Liver (tissue), 9 donors: ENCODE measurements around the gene UQCRFS1. TPM values are rescaled to one million over a fixed set of nuclear protein-coding genes. Genes with fewer than 3 reads are reported as not detected.

Source experiments
- DNase-seq: peaks from one replicate; pipeline ENCODE4 v3.0.0-alpha.2; 2017; ENCODE audit warnings: low spot score
- H3K27ac ChIP-seq, 2 donors: one replicate each; pipeline ENCODE4 v1.7.0; 2013; ENCODE audit warnings: inconsistent platforms in 2 of 2, low read length in 2 of 2, control low read depth in 1 of 2, low read depth in 1 of 2, mild to moderate bottlenecking in 1 of 2
- H3K27me3 ChIP-seq, 4 donors: one replicate each; pipeline versions ENCODE4 v1.6.1 to v1.7.0; 2013; ENCODE audit warnings: low read length in 3 of 4, inconsistent platforms in 1 of 4, mild to moderate bottlenecking in 1 of 4, moderate library complexity in 1 of 4; ENCODE audit not compliant: control insufficient read depth in 4 of 4, insufficient read depth in 4 of 4
- H3K36me3 ChIP-seq, 4 donors: one replicate each; pipeline versions ENCODE4 v1.6.1 to v1.7.0; 2013; ENCODE audit warnings: low read length in 3 of 4, mild to moderate bottlenecking in 3 of 4, low read depth in 1 of 4, moderate library complexity in 1 of 4; ENCODE audit not compliant: control insufficient read depth in 4 of 4, insufficient read depth in 3 of 4
- H3K4me1 ChIP-seq, 4 donors: one replicate each; pipeline versions ENCODE4 v1.6.1 to v1.7.0; 2013; ENCODE audit warnings: low read length in 3 of 4, mild to moderate bottlenecking in 3 of 4, moderate library complexity in 1 of 4; ENCODE audit not compliant: control insufficient read depth in 4 of 4, insufficient read depth in 4 of 4
- H3K4me3 ChIP-seq, 3 donors: one replicate each; pipeline versions ENCODE4 v1.6.1 to v1.7.0; 2013; ENCODE audit warnings: low read length in 3 of 3, control low read depth in 1 of 3, low read depth in 1 of 3, mild to moderate bottlenecking in 1 of 3
- H3K9ac ChIP-seq, 2 donors: one replicate each; pipeline ENCODE4 v1.7.0; 2013; ENCODE audit warnings: low read length in 2 of 2, mild to moderate bottlenecking in 2 of 2, moderate library complexity in 2 of 2, control low read depth in 1 of 2, low read depth in 1 of 2
- H3K9me3 ChIP-seq, 4 donors: one replicate each; pipeline versions ENCODE4 v1.6.1 to v1.7.0; 2013; ENCODE audit warnings: low read length in 3 of 4; ENCODE audit not compliant: control insufficient read depth in 4 of 4
- ATF3 ChIP-seq: IDR thresholded peaks from 2 replicates; pipeline ENCODE4 v1.6.1; 2016; ENCODE audit warnings: antibody characterized with exemption
- CTCF ChIP-seq: fragments of 150-350 bp; IDR thresholded peaks from 2 replicates; pipeline ENCODE4 v1.5.1; 2017; ENCODE audit warnings: improper control_type of control experiment, low read depth, low read length; ENCODE audit not compliant: missing input control
- EGR1 ChIP-seq, 2 donors: IDR thresholded peaks; 2 replicates each; pipeline ENCODE4 v1.6.1; 2016 to 2018; ENCODE audit warnings: antibody characterized with exemption in 2 of 2, low read depth in 2 of 2
- FOXA1 ChIP-seq: IDR thresholded peaks from 2 replicates; pipeline ENCODE4 v1.6.1; 2016; ENCODE audit warnings: antibody characterized with exemption
- FOXA2 ChIP-seq: IDR thresholded peaks from 2 replicates; pipeline ENCODE4 v1.6.1; 2016; ENCODE audit warnings: antibody characterized with exemption
- GABPA ChIP-seq, 2 donors: IDR thresholded peaks in 1 of 2; conservative IDR thresholded peaks in 1 of 2; 2 replicates each; pipeline ENCODE4 v1.6.1; 2016; ENCODE audit warnings: antibody characterized with exemption in 2 of 2, mild to moderate bottlenecking in 1 of 2, moderate library complexity in 1 of 2
- HNF4A ChIP-seq, 2 donors: conservative IDR thresholded peaks; 2 replicates each; pipeline ENCODE4 v1.6.1; 2016; ENCODE audit warnings: antibody characterized with exemption in 2 of 2, mild to moderate bottlenecking in 2 of 2
- HNF4G ChIP-seq: IDR thresholded peaks from 2 replicates; pipeline ENCODE4 v1.6.1; 2016; ENCODE audit warnings: antibody characterized with exemption
- JUND ChIP-seq, 2 donors: IDR thresholded peaks; 2 replicates each; pipeline ENCODE4 v1.6.1; 2016; ENCODE audit warnings: antibody characterized with exemption in 2 of 2
- MAX ChIP-seq: IDR thresholded peaks from 2 replicates; pipeline ENCODE4 v1.6.1; 2016; ENCODE audit warnings: antibody characterized with exemption
- NR2F2 ChIP-seq: IDR thresholded peaks from 2 replicates; pipeline ENCODE4 v1.6.1; 2016; ENCODE audit warnings: antibody characterized with exemption
- RAD21 ChIP-seq, 2 donors: IDR thresholded peaks; 2 replicates each; pipeline ENCODE4 v1.6.1; 2016; ENCODE audit warnings: antibody characterized with exemption in 2 of 2, mild to moderate bottlenecking in 2 of 2
- REST ChIP-seq: IDR thresholded peaks from 2 replicates; pipeline ENCODE4 v1.6.1; 2016; ENCODE audit warnings: antibody characterized with exemption, mild to moderate bottlenecking
- RXRA ChIP-seq, 2 donors: IDR thresholded peaks; 2 replicates each; pipeline ENCODE4 v1.6.1; 2017 to 2018; ENCODE audit warnings: antibody characterized with exemption in 2 of 2, mild to moderate bottlenecking in 1 of 2
- SP1 ChIP-seq: IDR thresholded peaks from 2 replicates; pipeline ENCODE4 v1.6.1; 2018; ENCODE audit warnings: antibody characterized with exemption, mild to moderate bottlenecking
- TAF1 ChIP-seq: conservative IDR thresholded peaks from 2 replicates; pipeline ENCODE4 v1.6.1; 2016; ENCODE audit warnings: antibody characterized with exemption, mild to moderate bottlenecking
- YY1 ChIP-seq: IDR thresholded peaks from 2 replicates; pipeline ENCODE4 v1.6.1; 2016; ENCODE audit warnings: antibody characterized with exemption, mild to moderate bottlenecking
- ZBTB33 ChIP-seq: IDR thresholded peaks from 2 replicates; pipeline ENCODE4 v1.6.1; 2016; ENCODE audit warnings: antibody characterized with exemption
- WGBS: extraction: QIAGEN DNeasy Blood & Tissue Kit; methylation state at CpG from one replicate; pipeline ENCODE4 v1.1.7; 2013; 5-methylcytosine and 5-hydroxymethylcytosine counted together
- polyA plus RNA-seq, 2 donors: library from polyadenylated mRNA; stranded (reverse) in 1 of 2; unstranded in 1 of 2; fragments of 200-250 nt in 1 of 2; fragments of >200 nt in 1 of 2; fragmentation: Nextera tagmentation in 1 of 2; extraction: Ambion mirVana in 1 of 2; gene quantifications; one replicate each; pipeline versions ENCODE4 v1.2.1 to v1.2.3, GENCODE V29; 2013 to 2015
- total RNA-seq, 2 donors: library from RNA; depleted of rRNA; stranded (reverse); fragments of >200 nt; gene quantifications; one replicate each; pipeline ENCODE4 v1.2.3, GENCODE V29; 2014
- donor health status: healthy.
- donor health status: healthy.
- donor health status: healthy.
- donor health status: healthy.
- donor health status: healthy.

Gene UQCRFS1
- total and polyA plus RNA-seq, 4 donors, result 19.1 to 71.2 (median 32.7) TPM

- TF ChIP-seq MAX (no peak), EGR1 (IDR thresholded peaks at IDR 0.05; ENCODE audit: low read depth in 2 of 2) (no peak), ATF3 (no peak), SP1 (no peak), REST (no peak), CTCF (no peak), HNF4G (no peak), HNF4A (conservative IDR thresholded peaks at IDR 0.05) (no peak), RAD21 (IDR thresholded peaks at IDR 0.05) (no peak), YY1 (no peak), TAF1 (no peak), ZBTB33 (no peak), FOXA1 (no peak), JUND (IDR thresholded peaks at IDR 0.05) (no peak), RXRA (IDR thresholded peaks at IDR 0.05) (no peak), NR2F2 (no peak), GABPA (IDR thresholded peaks at IDR 0.05 in 1 of 2, conservative IDR thresholded peaks at IDR 0.05 in 1 of 2) (no peak), FOXA2 (no peak)
- Histone ChIP-seq H3K4me3 (no peak overlapping the region), H3K36me3 (no peaks in the 10 kb centered on the region), H3K27me3 (no peaks in the 10 kb centered on the region), H3K9ac (no peak overlapping the region), H3K4me1 (no peaks in the 10 kb centered on the region), H3K9me3 (peaks cover 2 to 14% (median 5%) of the 10 kb centered on the region in 4 donors), H3K27ac (no peak overlapping the region)
- WGBS, result 80% methylated on average over 2 of the region's 2 CpGs
- no peak for DNase-seq
Measured at GRCh38 chr19:29171525-29171924, 41.4 kb downstream of the UQCRFS1 start.

GRCh38 chr19:29170554-29170953 lies 42.4 kb downstream of the UQCRFS1 start:
- 59% methylated on average over 1 of the region's 1 CpG for WGBS
- TF ChIP-seq HNF4G (no peak), HNF4A (conservative IDR thresholded peaks at IDR 0.05) (no peak), RAD21 (IDR thresholded peaks at IDR 0.05) (no peak), NR2F2 (no peak), FOXA2 (no peak), ZBTB33 (no peak), JUND (IDR thresholded peaks at IDR 0.05) (no peak), EGR1 (IDR thresholded peaks at IDR 0.05; ENCODE audit: low read depth in 2 of 2) (no peak), RXRA (IDR thresholded peaks at IDR 0.05) (no peak), MAX (no peak)
- H3K36me3 ChIP-seq, result no peaks in the 10 kb centered on the region
- no peak overlapping the region for H3K9ac ChIP-seq
- H3K4me1 ChIP-seq, result no peaks in the 10 kb centered on the region
- H3K9me3 ChIP-seq, result peaks cover 2 to 8% (median 4%) of the 10 kb centered on the region in 4 donors
- H3K4me3 ChIP-seq, result no peak overlapping the region
- no peak for DNase-seq
- no peak overlapping the region for H3K27ac ChIP-seq
- H3K27me3 ChIP-seq, result no peaks in the 10 kb centered on the region
